ENCODE measurements around the gene TXNRD2. TPM values are rescaled to one million over a fixed set of nuclear protein-coding genes. Genes with fewer than 3 reads are reported as not detected.

The TXNRD2 gene
- total RNA-seq, 1 donor from 2014 or later = 47.5 TPM

DNA sequence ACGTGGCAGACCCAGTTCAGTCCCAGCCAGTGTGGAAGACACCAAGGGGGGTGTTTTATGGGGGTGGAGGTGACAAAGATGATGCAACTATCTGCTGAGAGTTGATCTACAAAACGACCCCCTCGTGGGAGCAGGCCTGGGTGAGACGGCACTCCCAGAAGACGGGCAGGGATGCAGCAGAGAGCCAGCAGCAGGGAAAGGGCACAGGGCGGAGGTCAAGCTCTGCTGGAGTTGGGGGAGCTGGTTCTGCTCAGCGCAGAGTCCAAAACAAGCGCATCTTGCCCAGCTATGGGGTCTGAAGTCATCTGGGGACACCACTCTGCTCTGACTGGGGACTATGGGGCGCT is 90.9 kb downstream of the TXNRD2 start:
- DNase-seq (no peak), ATAC-seq (no peak)
- intact Hi-C loops (cut with DNase I) = no loop called here
- TF ChIP-seq, protein P1, sequence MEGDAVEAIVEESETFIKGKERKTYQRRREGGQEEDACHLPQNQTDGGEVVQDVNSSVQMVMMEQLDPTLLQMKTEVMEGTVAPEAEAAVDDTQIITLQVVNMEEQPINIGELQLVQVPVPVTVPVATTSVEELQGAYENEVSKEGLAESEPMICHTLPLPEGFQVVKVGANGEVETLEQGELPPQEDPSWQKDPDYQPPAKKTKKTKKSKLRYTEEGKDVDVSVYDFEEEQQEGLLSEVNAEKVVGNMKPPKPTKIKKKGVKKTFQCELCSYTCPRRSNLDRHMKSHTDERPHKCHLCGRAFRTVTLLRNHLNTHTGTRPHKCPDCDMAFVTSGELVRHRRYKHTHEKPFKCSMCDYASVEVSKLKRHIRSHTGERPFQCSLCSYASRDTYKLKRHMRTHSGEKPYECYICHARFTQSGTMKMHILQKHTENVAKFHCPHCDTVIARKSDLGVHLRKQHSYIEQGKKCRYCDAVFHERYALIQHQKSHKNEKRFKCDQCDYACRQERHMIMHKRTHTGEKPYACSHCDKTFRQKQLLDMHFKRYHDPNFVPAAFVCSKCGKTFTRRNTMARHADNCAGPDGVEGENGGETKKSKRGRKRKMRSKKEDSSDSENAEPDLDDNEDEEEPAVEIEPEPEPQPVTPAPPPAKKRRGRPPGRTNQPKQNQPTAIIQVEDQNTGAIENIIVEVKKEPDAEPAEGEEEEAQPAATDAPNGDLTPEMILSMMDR (IDR thresholded peaks at IDR 0.05) = no peak
- Histone ChIP-seq H3K4me3 (no peak overlapping the region), H3K9me3 (no peaks in the 10 kb centered on the region), H3K4me1 (peaks cover 63% of the 10 kb centered on the region), H3K27ac (peak overlapping the region; percentile 42), H3K36me3 (peaks cover 29% of the 10 kb centered on the region), H3K27me3 (ENCODE audit: low read depth) (no peaks in the 10 kb centered on the region)

DNA sequence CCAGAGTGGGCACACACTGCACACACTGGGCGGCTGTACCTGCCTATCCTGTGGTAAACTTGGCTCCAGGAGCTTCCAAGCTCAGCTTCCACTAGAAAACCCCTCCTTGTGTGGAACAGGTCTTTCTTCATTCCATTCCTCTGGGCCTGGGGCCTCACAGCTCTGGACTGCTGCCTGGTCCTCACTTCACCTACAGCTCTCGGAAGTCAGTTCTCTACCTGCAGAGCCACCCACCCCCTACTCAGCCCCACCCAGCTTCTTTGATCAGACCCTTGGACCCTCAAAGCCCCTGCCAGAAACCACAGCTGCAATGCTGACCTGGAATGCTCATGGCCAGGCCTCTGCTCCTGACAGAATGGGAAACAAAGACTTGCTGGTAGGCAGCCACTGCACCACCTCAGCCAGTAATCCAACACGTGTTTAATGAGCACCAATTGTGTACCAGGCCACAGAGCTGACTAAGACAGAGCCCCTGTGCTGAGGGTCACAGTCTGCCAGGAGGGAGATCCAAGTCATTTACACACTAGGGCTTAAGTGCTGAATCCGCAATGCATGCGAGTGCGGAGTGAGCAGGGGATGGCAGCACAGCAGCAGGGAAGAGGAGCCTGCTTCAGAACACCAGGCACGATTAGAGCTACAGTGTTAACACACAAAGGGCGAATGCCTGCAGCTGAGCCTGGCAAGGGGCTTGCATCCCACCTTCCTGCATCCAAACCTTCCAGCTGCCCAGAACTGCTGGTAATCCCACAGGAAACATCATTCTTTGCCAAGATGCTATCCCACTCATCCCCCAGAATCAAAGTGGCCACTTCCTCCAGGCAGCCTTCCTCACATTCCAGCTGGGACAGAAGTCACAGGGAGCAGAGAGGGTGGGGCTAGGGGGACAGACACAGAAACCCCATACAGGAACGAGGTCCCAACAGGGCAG is 91.5 kb downstream of the TXNRD2 start:
- Histone ChIP-seq H3K9me3 (no peaks in the 10 kb centered on the region), H3K27ac (peak overlapping the region; percentile 38), H3K4me3 (no peak overlapping the region), H3K36me3 (peaks cover 29% of the 10 kb centered on the region), H3K27me3 (ENCODE audit: low read depth) (no peaks in the 10 kb centered on the region), H3K4me1 (peaks cover 64% of the 10 kb centered on the region)
- TF ChIP-seq, protein P1 (IDR thresholded peaks at IDR 0.05) = no peak
- intact Hi-C loops (cut with DNase I) = no loop called here
- ATAC-seq (peak; percentile 79 to 85), DNase-seq (peak; percentile 81)

DNA sequence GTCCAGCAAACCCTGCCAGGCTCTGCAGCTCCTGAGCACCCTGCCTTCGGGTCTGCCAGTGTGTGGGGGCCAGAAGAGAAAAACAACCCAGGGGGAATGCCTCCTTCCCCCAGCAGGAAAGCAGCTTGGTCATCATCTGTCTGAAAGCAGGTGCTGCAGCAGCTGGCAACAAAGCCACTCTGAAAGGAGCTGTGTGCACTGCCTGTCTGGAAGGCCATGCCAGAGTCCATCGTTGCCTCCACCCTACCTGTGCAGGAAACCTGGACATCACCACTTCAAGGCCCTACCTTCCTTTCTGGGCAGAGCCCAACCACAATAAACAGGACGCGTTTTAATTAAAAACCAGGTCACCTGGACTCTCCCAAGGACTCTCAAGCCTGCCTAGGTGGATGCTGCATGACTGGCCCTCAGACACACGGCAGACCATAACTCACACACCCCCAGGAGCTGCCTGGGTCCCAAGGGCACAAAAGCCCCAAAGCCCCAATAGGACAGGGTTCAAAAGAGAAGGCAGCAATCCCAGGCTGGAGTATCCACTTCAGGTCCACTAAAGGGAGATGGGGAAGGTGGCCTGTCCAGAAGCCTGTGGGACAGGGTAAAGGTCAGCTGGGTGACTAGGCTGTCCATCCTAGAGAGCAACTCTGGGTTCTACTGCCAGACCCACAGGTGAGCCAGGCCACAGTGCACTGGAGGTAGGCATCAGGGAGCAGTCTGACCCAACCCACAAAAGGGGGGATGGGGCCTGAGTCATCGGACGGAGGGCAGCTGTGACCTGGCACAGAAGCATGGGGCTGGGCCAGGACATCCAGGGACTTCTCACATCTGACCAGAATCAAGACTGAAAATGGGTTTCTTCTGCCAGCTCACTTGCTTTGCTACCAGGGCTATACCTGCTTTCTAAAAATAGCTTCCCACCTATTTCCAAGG is 93.1 kb downstream of the TXNRD2 start:
- intact Hi-C loops (cut with DNase I) = no loop called here
- no peak overlapping the region for H3K4me3 ChIP-seq
- DNase-seq (peak; percentile 65), ATAC-seq (peak; percentile 47 to 72)
- H3K27me3 ChIP-seq (ENCODE audit: low read depth) = no peaks in the 10 kb centered on the region
- TF ChIP-seq, protein P1 (IDR thresholded peaks at IDR 0.05) = no peak
- peaks cover 75% of the 10 kb centered on the region for H3K4me1 ChIP-seq
- H3K27ac ChIP-seq = peak overlapping the region; percentile 38
- peaks cover 29% of the 10 kb centered on the region for H3K36me3 ChIP-seq
- H3K9me3 ChIP-seq = no peaks in the 10 kb centered on the region

DNA sequence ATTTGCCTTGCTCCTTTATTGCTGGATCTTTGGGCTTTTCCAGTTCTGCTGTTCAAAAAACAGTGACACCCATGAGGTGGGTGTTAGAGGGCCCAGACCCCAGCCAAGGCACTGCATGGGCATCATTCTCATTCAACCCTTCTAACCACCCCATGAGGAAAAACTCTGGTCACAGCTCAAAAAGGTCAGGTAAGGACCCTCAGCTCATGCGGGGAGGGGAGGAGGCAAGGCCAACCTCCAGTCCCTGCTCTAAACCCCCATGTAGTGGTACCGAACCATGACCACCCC is 94.3 kb downstream of the TXNRD2 start:
- no peak for ATAC-seq
- peak overlapping the region; percentile 3 for H3K27ac ChIP-seq
- TF ChIP-seq, protein P1 (IDR thresholded peaks at IDR 0.05) = no peak

DNA sequence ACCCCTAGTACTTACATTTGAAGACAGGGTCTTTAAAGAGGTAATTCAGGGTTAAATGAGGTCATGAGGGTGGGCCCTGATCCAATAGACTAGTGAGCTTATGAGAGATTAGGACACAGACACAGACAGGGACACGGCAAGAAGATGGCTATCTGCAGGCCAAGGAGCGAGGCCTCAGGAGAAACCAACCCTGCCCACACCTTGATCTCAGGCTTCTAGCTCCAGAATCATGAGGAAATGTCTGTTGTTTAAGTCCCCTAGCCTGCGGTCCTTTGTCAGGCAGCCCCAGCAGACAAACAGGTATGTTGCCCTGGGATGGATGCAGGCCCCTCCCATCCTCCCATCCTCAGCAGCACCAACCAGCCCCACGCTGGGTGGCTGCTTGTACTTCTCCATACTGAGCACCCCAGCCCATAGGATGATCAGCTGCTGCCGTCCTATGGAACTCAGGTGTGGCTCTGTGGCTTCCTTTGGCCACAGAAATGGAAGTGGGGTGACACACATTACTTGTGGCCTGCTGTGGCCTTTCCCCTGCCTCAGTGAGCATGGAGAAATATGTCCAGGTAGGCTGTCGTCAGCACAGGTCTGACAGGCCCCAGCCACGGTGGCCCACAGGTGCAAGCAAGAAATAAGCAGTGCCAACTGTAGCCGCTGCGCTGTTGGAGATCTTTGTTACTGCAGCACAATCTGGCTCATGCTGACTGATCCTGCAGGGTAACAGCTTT is 94.8 kb downstream of the TXNRD2 start:
- DNase-seq = no peak
- intact Hi-C loops (cut with DNase I) = no loop called here
- H3K4me3 ChIP-seq = no peak overlapping the region
- H3K4me1 ChIP-seq = peaks cover 64% of the 10 kb centered on the region
- peak overlapping the region; percentile 3 for H3K27ac ChIP-seq
- H3K27me3 ChIP-seq (ENCODE audit: low read depth) = no peaks in the 10 kb centered on the region
- peaks cover 19% of the 10 kb centered on the region for H3K36me3 ChIP-seq
- TF ChIP-seq, protein P1 (IDR thresholded peaks at IDR 0.05) = no peak
- ATAC-seq = no peak
- H3K9me3 ChIP-seq = no peaks in the 10 kb centered on the region

More for the DNA sequence above, 94.3 kb downstream of the TXNRD2 start:
- Histone ChIP-seq H3K36me3 (peaks cover 24% of the 10 kb centered on the region), H3K9me3 (no peaks in the 10 kb centered on the region), H3K27me3 (ENCODE audit: low read depth) (no peaks in the 10 kb centered on the region), H3K4me1 (peaks cover 70% of the 10 kb centered on the region), H3K4me3 (no peak overlapping the region)
- DNase-seq = no peak
- intact Hi-C loops (cut with DNase I) = no loop called here

Measured in lower lobe of right lung (tissue), 2 donors.